Upper lobe of right lung (tissue), 1 donor: ENCODE measurements around the gene LYPD6. TPM values are rescaled to one million over a fixed set of nuclear protein-coding genes. Genes with fewer than 3 reads are reported as not detected.

Source experiments
- ATAC-seq: fragments of 200-7000 bp; cut with Tn5 transposase; one replicate; pipeline ENCODE4 v1.9.1; 2020; ENCODE audit warnings: mild to moderate bottlenecking, moderate library complexity
- DNase-seq: peaks from one replicate; pipeline ENCODE4 v3.0.0-alpha.2; 2020
- H3K27ac ChIP-seq: fragments of 200-600 bp; one replicate; pipeline ENCODE4 v1.8.0; 2022
- H3K27me3 ChIP-seq: fragments of 200-600 bp; one replicate; pipeline ENCODE4 v1.8.0; 2022; ENCODE audit warnings: mild to moderate bottlenecking
- H3K36me3 ChIP-seq: fragments of 200-600 bp; one replicate; pipeline ENCODE4 v1.8.0; 2022
- H3K4me1 ChIP-seq: fragments of 200-600 bp; one replicate; pipeline ENCODE4 v1.8.0; 2022
- H3K4me3 ChIP-seq: fragments of 200-600 bp; one replicate; pipeline ENCODE4 v1.8.0; 2022; ENCODE audit warnings: mild to moderate bottlenecking
- H3K9me3 ChIP-seq: fragments of 200-600 bp; one replicate; pipeline ENCODE4 v1.8.0; 2022
- intact Hi-C: fragments of 100-400 bp; cut with DNase I; formaldehyde crosslinking; loops from one replicate; pipeline ENCODE4 v1.11.0; 2022
- total RNA-seq: library from RNA; stranded (reverse); fragmentation: NEBNext Ultra II Directional; extraction: Animal tissue kit (Norgen Biotek cat#: 25700); gene quantifications from one replicate; pipeline ENCODE4 v1.2.1, GENCODE V29; 2021
- TF ChIP-seq, protein P1 (sequence below): fragments of 200-600 bp; IDR thresholded peaks from one replicate; pipeline ENCODE4 v1.8.0; 2022; ENCODE audit warnings: antibody characterized with exemption
- donor health status: DM: no; HTN: yes; CAD: no; lungs with severe emphysema.

Gene LYPD6
- total RNA-seq, 1 donor from 2014 or later: 0.29 TPM

DNA sequence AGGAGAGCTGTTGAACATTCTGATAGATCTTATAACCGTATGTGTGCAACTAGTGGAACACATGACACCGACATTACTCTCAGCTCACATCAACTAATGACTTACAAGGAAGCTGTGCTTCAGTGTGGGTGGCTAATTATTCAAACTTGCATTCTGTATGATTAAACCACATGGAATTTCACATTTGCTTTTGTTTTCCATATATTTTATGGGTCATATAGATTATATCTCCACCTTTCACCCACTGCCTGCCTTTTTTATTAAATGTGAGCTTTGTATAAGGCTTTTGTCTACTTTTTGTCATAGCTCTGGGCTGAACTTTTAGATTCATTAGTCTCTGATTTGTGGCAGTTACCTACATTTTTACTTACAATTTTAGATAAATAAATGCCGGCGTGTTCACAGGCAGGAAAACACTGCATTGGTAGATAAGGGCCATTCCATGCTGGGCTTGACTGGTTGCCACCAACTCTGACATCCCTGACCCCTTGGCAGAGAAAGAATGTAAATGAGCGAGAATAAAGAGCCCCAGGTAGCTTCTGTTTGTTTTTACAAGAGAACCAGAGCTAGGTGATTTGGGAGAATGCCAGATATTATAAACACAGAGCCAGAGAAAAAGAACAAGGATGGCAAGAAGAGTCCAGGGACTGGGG is 35.7 kb downstream of the LYPD6 start:
- Histone ChIP-seq H3K27ac (no peak overlapping the region), H3K27me3 (no peaks in the 10 kb centered on the region), H3K9me3 (no peaks in the 10 kb centered on the region), H3K36me3 (no peaks in the 10 kb centered on the region), H3K4me3 (no peak overlapping the region), H3K4me1 (no peaks in the 10 kb centered on the region)
- TF ChIP-seq, protein P1, sequence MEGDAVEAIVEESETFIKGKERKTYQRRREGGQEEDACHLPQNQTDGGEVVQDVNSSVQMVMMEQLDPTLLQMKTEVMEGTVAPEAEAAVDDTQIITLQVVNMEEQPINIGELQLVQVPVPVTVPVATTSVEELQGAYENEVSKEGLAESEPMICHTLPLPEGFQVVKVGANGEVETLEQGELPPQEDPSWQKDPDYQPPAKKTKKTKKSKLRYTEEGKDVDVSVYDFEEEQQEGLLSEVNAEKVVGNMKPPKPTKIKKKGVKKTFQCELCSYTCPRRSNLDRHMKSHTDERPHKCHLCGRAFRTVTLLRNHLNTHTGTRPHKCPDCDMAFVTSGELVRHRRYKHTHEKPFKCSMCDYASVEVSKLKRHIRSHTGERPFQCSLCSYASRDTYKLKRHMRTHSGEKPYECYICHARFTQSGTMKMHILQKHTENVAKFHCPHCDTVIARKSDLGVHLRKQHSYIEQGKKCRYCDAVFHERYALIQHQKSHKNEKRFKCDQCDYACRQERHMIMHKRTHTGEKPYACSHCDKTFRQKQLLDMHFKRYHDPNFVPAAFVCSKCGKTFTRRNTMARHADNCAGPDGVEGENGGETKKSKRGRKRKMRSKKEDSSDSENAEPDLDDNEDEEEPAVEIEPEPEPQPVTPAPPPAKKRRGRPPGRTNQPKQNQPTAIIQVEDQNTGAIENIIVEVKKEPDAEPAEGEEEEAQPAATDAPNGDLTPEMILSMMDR: no peak
- DNase-seq: no peak
- intact Hi-C loops: no loop called here
- ATAC-seq: no peak

DNA sequence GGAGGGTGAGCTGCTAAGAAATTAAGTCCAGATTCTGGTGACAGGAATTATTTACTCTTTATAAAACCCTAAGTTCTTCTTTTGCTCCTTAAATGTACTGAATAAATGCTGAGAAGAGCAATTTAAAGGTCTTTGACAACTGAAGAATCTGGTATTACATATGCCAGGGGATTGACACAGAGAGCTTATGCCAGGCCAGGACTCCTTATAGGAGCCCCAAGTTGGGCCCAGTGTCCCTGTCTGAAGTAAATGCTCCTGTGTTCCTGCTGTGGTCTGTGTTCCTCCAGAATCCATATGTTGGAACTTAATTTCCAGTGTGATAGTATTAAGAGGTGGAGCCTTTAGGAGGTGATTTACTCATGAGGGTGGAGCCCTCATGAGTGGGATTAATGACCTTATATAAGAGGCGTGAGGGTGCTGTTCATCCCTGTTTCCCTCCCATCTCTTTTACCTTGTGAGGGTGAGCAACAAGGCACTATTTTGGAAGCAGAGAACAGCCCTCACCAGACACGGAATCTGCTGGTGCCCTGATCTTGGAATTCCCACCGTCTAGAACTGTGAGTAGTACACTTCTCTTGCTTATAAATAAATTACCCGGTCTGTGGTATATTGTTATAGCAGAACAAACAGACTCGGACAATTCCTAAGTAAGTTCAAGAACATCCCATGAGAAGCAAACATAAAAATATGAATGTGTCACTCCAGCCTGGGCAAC is 39.8 kb downstream of the LYPD6 start:
- Histone ChIP-seq H3K27ac (no peak overlapping the region), H3K9me3 (no peaks in the 10 kb centered on the region), H3K4me1 (no peaks in the 10 kb centered on the region), H3K27me3 (no peaks in the 10 kb centered on the region), H3K36me3 (no peaks in the 10 kb centered on the region), H3K4me3 (no peak overlapping the region)
- TF ChIP-seq, protein P1: no peak
- intact Hi-C loops: no loop called here
- ATAC-seq (no peak), DNase-seq (no peak)

DNA sequence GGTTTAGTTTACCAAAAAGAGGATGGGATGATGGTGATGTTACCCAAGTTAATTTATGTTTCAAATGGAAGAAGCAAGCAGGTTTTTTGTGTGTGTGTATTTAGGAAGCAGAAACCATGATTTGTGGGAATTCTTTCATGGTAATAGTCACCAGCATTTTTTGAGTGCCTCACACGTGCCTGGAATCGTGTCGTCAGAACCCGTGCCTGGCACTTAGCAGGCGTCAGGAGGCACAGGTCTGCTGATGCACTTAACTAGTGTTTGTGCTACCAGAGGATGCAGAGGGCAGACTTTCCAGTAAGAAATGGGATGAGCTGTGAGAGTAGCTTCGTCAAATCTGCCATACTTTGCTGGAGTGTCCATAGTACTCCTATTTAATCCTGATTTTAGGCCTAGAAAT is 41.1 kb downstream of the LYPD6 start:
- H3K4me1 ChIP-seq: no peaks in the 10 kb centered on the region
- no peak for ATAC-seq
- intact Hi-C loops: no loop called here
- H3K27ac ChIP-seq: no peak overlapping the region
- no peaks in the 10 kb centered on the region for H3K9me3 ChIP-seq
- H3K4me3 ChIP-seq: no peak overlapping the region
- TF ChIP-seq, protein P1: no peak
- DNase-seq: no peak
- H3K27me3 ChIP-seq: no peaks in the 10 kb centered on the region
- no peaks in the 10 kb centered on the region for H3K36me3 ChIP-seq

DNA sequence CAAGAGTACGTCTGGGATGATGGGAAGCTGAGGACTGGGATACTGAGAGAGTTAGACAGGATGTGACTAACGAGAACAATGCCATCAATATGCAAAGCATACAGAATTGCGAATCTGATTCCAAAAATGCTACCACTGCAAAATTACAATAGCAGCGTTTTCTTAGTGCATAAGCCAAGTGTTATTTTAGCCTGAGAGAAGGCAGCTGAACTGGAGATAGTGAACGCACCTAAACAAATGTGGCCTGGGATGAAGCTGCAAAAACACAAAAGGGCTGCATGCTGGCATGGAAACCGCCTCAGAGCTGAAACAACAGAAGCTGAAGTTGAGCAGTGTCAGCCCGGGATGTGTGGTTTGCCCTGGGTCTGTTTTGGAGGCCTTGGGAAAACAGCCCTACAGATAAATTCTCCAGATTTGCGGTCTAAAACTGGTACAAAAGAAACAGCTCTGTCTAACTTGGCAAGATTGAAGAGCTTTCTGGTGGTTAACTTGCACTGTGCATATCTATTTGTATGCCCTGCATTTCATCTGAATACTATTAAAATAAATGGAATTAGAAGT is 45.5 kb downstream of the LYPD6 start:
- TF ChIP-seq, protein P1: no peak
- ATAC-seq: no peak

DNA sequence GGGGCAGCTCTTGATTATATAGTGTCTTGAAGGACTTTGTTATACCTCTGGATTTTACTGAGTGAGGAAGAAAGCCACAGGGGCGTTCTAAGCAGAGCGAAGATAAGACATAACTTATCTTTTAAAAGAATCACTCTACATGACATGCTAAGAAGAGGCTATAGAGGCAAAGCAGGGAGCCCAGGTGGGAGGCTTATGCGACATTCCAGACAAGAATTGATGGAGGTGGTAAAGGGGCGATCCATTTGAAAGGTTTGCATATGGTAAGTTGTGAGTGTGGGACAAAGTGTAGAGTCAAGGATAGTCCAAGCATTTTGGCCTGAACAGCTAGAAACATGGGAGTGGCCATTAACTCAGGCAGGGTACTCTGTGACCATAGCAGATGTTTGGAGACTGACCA is 49.8 kb downstream of the LYPD6 start:
- Histone ChIP-seq H3K4me3 (no peak overlapping the region), H3K27ac (no peak overlapping the region), H3K27me3 (no peaks in the 10 kb centered on the region), H3K36me3 (no peaks in the 10 kb centered on the region), H3K4me1 (no peaks in the 10 kb centered on the region), H3K9me3 (no peaks in the 10 kb centered on the region)
- TF ChIP-seq, protein P1: no peak
- no peak for DNase-seq
- ATAC-seq: no peak
- intact Hi-C loops: no loop called here

More for the DNA sequence above, 45.5 kb downstream of the LYPD6 start:
- Histone ChIP-seq H3K4me1 (no peaks in the 10 kb centered on the region), H3K36me3 (no peaks in the 10 kb centered on the region), H3K27ac (no peak overlapping the region), H3K27me3 (no peaks in the 10 kb centered on the region), H3K9me3 (no peaks in the 10 kb centered on the region), H3K4me3 (no peak overlapping the region)
- intact Hi-C loops: no loop called here
- DNase-seq: no peak
